IMR-90 (cell line): ENCODE results near the gene C1QTNF3.

Experiments
- BHLHE40 ChIP-seq: fragments of 150-350 bp; IDR thresholded peaks from 2 replicates; pipeline ENCODE4 v1.6.1; 2016; ENCODE audit warnings: mild to moderate bottlenecking, low read depth, low read length
- CEBPB ChIP-seq: IDR thresholded peaks from 2 replicates; pipeline ENCODE4 v1.6.1; 2012; ENCODE audit warnings: low read depth, low read length, improper control_type of control experiment
- CHD1 ChIP-seq: IDR thresholded peaks from 2 replicates; pipeline ENCODE4 v1.6.1; 2012; ENCODE audit warnings: low read depth, low read length, improper control_type of control experiment
- CTCF ChIP-seq: conservative IDR thresholded peaks from 2 replicates; pipeline ENCODE4 v1.5.1; 2012; ENCODE audit warnings: mild to moderate bottlenecking, low read depth, low read length, improper control_type of control experiment
- MXI1 ChIP-seq: IDR thresholded peaks from 2 replicates; pipeline ENCODE4 v1.6.1; 2012; ENCODE audit warnings: low read depth, mild to moderate bottlenecking, low read length, moderate library complexity, borderline replicate concordance
- POLR2A ChIP-seq: IDR thresholded peaks from 2 replicates; pipeline ENCODE4 v1.6.1; 2012; ENCODE audit warnings: mild to moderate bottlenecking, low read depth, low read length
- RCOR1 ChIP-seq: IDR thresholded peaks from 2 replicates; pipeline ENCODE4 v1.6.1; 2012; ENCODE audit warnings: mild to moderate bottlenecking, low read length, improper control_type of control experiment; ENCODE audit not compliant: insufficient replicate concordance
- RFX5 ChIP-seq: IDR thresholded peaks from 2 replicates; pipeline ENCODE4 v1.8.0; 2012; ENCODE audit warnings: low read depth, mild to moderate bottlenecking, low read length, moderate library complexity
- USF2 ChIP-seq: fragments of 150-350 bp; IDR thresholded peaks from 2 replicates; pipeline ENCODE4 v1.6.1; 2017; ENCODE audit warnings: mild to moderate bottlenecking, antibody characterized with exemption, low read length, low read depth

- TF ChIP-seq CTCF (no peak), RFX5 (no peak), RCOR1 (no peak), POLR2A (no peak), CEBPB (no peak), BHLHE40 (no peak), MXI1 (no peak), USF2 (no peak), CHD1 (no peak)
Measured at GRCh38 chr5:33978306-33978705, 64.7 kb downstream of the C1QTNF3 start.
